Natural killer cell (primary cell): ENCODE data around the gene ARHGEF4. TPM values are rescaled to one million over a fixed set of nuclear protein-coding genes. Genes with fewer than 3 reads are reported as not detected.

Experiments
- ATAC-seq, 3 donors: fragments of 150-1000 bp in 2 of 3; fragments of 200-7000 bp in 1 of 3; cut with Tn5 transposase; 1 replicate in 1 of 3; 2 replicates in 2 of 3; pipeline ENCODE4 v1.10.0; 2021; ENCODE audit warnings: mild to moderate bottlenecking in 2 of 3, moderate library complexity in 2 of 3
- DNase-seq, 2 donors: peaks; one replicate each; pipeline versions ENCODE4 v3.0.0 to v3.0.0-alpha.2; 2013 to 2021; ENCODE audit warnings: mixed read lengths in 1 of 2
- H3K27ac ChIP-seq: one replicate; pipeline ENCODE4 v1.5.1; 2013; ENCODE audit warnings: mild to moderate bottlenecking, low read length
- H3K27me3 ChIP-seq: one replicate; pipeline ENCODE4 v1.6.1; 2013; ENCODE audit warnings: low read length; ENCODE audit not compliant: control insufficient read depth, insufficient read depth
- H3K36me3 ChIP-seq: one replicate; pipeline ENCODE4 v1.6.1; 2013; ENCODE audit warnings: low read length; ENCODE audit not compliant: control insufficient read depth, insufficient read depth
- H3K4me1 ChIP-seq: one replicate; pipeline ENCODE4 v1.6.1; 2013; ENCODE audit warnings: low read length; ENCODE audit not compliant: control insufficient read depth, insufficient read depth
- H3K4me3 ChIP-seq: one replicate; pipeline ENCODE4 v1.5.1; 2013; ENCODE audit warnings: low read length
- H3K9me3 ChIP-seq: one replicate; pipeline ENCODE4 v1.6.1; 2013; ENCODE audit warnings: low read length; ENCODE audit not compliant: control insufficient read depth, insufficient read depth
- H3K27ac Mint-ChIP-seq, 2 donors: one replicate each; pipeline ENCODE4 v1.8.0; 2022; ENCODE audit warnings: mild to moderate bottlenecking in 2 of 2, mixed read lengths in 2 of 2, moderate library complexity in 1 of 2
- H3K27me3 Mint-ChIP-seq, 2 donors: one replicate each; pipeline ENCODE4 v1.8.0; 2022; ENCODE audit warnings: low read depth in 2 of 2, mixed read lengths in 2 of 2
- H3K36me3 Mint-ChIP-seq: one replicate; pipeline ENCODE4 v1.8.0; 2022; ENCODE audit warnings: mixed read lengths
- H3K4me1 Mint-ChIP-seq, 2 donors: one replicate each; pipeline ENCODE4 v1.8.0; 2022; ENCODE audit warnings: mixed read lengths in 2 of 2
- H3K4me3 Mint-ChIP-seq: one replicate; pipeline ENCODE4 v1.8.0; 2022; ENCODE audit warnings: mild to moderate bottlenecking, moderate library complexity, mixed read lengths
- H3K9me3 Mint-ChIP-seq, 2 donors: one replicate each; pipeline ENCODE4 v1.8.0; 2022; ENCODE audit warnings: mixed read lengths in 2 of 2
- WGBS: methylation state at CpG from one replicate; pipeline ENCODE4 v1.1.7; 2013; ENCODE audit warnings: missing lambda C conversion rate; ENCODE audit not compliant: insufficient coverage; 5-methylcytosine and 5-hydroxymethylcytosine counted together
- intact Hi-C: fragments of 100-400 bp; cut with micrococcal nuclease; formaldehyde crosslinking; loops from one replicate; pipeline ENCODE4 v1.14.2; 2022
- total RNA-seq, 4 donors: library from RNA; stranded (reverse); fragments of 120-200 nt in 1 of 4; gene quantifications; one replicate each; pipeline versions ENCODE4 v1.2.3 to v1.2.4, GENCODE V29; 2013 to 2022
- TF ChIP-seq, protein P1 (sequence below): fragments of 200-600 bp; IDR thresholded peaks from one replicate; pipeline ENCODE4 v1.8.0; 2022; ENCODE audit warnings: antibody characterized with exemption

Gene ARHGEF4
- total RNA-seq, 3 donors from 2014 or later (not counting 1 experiment from before 2014, with no cell fraction given), result 0.11 TPM; not detected in 2

- Mint-ChIP-seq H3K4me1 (no peaks in the 10 kb centered on the region), H3K4me3 (no peak overlapping the region), H3K9me3 (no peaks in the 10 kb centered on the region), H3K27ac (no peak overlapping the region), H3K27me3 (peaks cover 11 to 28% of the 10 kb centered on the region in 2 donors), H3K36me3 (no peaks in the 10 kb centered on the region)
- intact Hi-C loops, result no loop called here
- no peaks in the 10 kb centered on the region for H3K27me3 ChIP-seq
- H3K4me3 ChIP-seq, result no peak overlapping the region
- no peaks in the 10 kb centered on the region for H3K9me3 ChIP-seq
- H3K4me1 ChIP-seq, result no peaks in the 10 kb centered on the region
- ATAC-seq (no peak), DNase-seq (no peak)
- whole genome bisulfite sequencing, result 87% methylated on average over 5 of the region's 5 CpGs
- TF ChIP-seq, protein P1, sequence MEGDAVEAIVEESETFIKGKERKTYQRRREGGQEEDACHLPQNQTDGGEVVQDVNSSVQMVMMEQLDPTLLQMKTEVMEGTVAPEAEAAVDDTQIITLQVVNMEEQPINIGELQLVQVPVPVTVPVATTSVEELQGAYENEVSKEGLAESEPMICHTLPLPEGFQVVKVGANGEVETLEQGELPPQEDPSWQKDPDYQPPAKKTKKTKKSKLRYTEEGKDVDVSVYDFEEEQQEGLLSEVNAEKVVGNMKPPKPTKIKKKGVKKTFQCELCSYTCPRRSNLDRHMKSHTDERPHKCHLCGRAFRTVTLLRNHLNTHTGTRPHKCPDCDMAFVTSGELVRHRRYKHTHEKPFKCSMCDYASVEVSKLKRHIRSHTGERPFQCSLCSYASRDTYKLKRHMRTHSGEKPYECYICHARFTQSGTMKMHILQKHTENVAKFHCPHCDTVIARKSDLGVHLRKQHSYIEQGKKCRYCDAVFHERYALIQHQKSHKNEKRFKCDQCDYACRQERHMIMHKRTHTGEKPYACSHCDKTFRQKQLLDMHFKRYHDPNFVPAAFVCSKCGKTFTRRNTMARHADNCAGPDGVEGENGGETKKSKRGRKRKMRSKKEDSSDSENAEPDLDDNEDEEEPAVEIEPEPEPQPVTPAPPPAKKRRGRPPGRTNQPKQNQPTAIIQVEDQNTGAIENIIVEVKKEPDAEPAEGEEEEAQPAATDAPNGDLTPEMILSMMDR, result no peak
- no peak overlapping the region for H3K27ac ChIP-seq
- no peaks in the 10 kb centered on the region for H3K36me3 ChIP-seq
Measured at GRCh38 chr2:130813722-130814121, 23.0 kb upstream of the ARHGEF4 start.

- TF ChIP-seq, protein P1, result no peak
- no peaks in the 10 kb centered on the region for H3K36me3 ChIP-seq
- no peaks in the 10 kb centered on the region for H3K4me1 Mint-ChIP-seq
- no peak overlapping the region for H3K4me3 Mint-ChIP-seq
- no peaks in the 10 kb centered on the region for H3K9me3 Mint-ChIP-seq
- ATAC-seq (no peak), DNase-seq (no peak)
- no peaks in the 10 kb centered on the region for H3K36me3 Mint-ChIP-seq
- no peak overlapping the region for H3K27ac ChIP-seq
- 85% methylated on average over 15 of the region's 15 CpGs for WGBS
- no peak overlapping the region for H3K27ac Mint-ChIP-seq
- H3K4me3 ChIP-seq, result no peak overlapping the region
- intact Hi-C loops, result no loop called here
- H3K9me3 ChIP-seq, result no peaks in the 10 kb centered on the region
- peaks cover 9 to 23% of the 10 kb centered on the region in 2 donors for H3K27me3 Mint-ChIP-seq
- no peaks in the 10 kb centered on the region for H3K27me3 ChIP-seq
- H3K4me1 ChIP-seq, result no peaks in the 10 kb centered on the region
Measured at GRCh38 chr2:130814931-130815680, 21.6 kb upstream of the ARHGEF4 start.

DNA sequence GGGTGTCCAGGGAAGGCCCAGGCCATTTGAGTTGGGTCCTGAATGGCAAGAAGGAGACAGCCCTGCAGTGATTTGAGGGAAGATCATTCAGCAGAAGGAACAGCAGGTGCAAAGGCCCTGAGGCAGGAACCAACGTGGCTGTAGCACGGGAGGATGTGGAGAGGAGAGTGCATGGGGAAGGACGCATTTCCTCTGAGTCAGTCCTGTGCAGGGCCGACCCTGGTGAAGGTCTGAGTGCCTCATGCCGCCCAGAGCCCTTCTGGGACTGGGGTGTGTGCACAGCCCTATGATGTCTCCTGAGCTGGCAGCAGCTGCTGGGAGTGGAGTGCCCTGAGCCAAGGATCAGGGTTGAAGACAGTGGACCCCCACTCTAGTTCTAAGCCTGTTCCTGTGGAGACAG, 17.9 kb upstream of the ARHGEF4 start:
- TF ChIP-seq, protein P1, result no peak
- WGBS, result 67% methylated on average over 5 of the region's 5 CpGs
- Mint-ChIP-seq H3K9me3 (no peaks in the 10 kb centered on the region), H3K27ac (no peak overlapping the region), H3K27me3 (peaks cover 3 to 8% of the 10 kb centered on the region in 2 donors), H3K4me1 (peaks cover 0 to 2% of the 10 kb centered on the region in 2 donors), H3K4me3 (no peak overlapping the region), H3K36me3 (no peaks in the 10 kb centered on the region)
- Histone ChIP-seq H3K36me3 (no peaks in the 10 kb centered on the region), H3K9me3 (no peaks in the 10 kb centered on the region), H3K4me1 (peaks cover 4% of the 10 kb centered on the region), H3K27me3 (no peaks in the 10 kb centered on the region), H3K4me3 (no peak overlapping the region), H3K27ac (no peak overlapping the region)
- DNase-seq (no peak), ATAC-seq (no peak)
- intact Hi-C loops, result no loop called here

DNA sequence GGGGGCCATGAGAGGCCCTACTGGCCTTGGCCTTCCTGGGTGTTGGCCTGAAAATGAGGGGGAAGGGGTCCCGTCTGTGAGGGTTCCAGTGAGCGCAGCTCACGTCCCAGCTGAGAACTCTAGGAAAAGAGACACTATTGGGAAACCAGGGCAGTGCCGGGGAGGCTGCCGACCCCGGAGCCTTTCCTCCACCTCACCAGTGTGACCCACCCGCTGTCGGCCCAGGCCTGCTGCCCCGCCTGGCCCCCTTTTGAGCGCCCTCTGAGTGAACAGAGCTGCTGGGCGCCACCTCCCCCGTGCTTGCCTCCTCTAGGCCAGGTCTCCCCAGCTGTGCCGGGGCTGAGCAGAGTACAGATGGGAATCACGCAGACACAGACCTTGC, 17.5 kb upstream of the ARHGEF4 start:
- H3K4me3 Mint-ChIP-seq, result no peak overlapping the region
- TF ChIP-seq, protein P1, result no peak
- no peak overlapping the region for H3K4me3 ChIP-seq
- intact Hi-C loops, result no loop called here
- H3K36me3 Mint-ChIP-seq, result no peaks in the 10 kb centered on the region
- H3K27me3 Mint-ChIP-seq, result peaks cover 3 to 8% of the 10 kb centered on the region in 2 donors
- no peak for DNase-seq
- H3K9me3 Mint-ChIP-seq, result no peaks in the 10 kb centered on the region
- H3K36me3 ChIP-seq, result no peaks in the 10 kb centered on the region
- H3K9me3 ChIP-seq, result no peaks in the 10 kb centered on the region
- peaks cover 8% of the 10 kb centered on the region for H3K4me1 ChIP-seq
- ATAC-seq, result no peak
- peaks cover 3 to 6% of the 10 kb centered on the region in 2 donors for H3K4me1 Mint-ChIP-seq
- H3K27ac ChIP-seq, result no peak overlapping the region
- WGBS, result 92% methylated on average over 14 of the region's 14 CpGs
- no peaks in the 10 kb centered on the region for H3K27me3 ChIP-seq
- H3K27ac Mint-ChIP-seq, result no peak overlapping the region
